OCI-M1 (cell line): ENCODE data around the gene DDX19B.

ENCODE experiments used
- DNase-seq: peaks from one replicate; lab custom pipeline; 2025; lab: John Stamatoyannopoulos, UW

DDX19B gene

GRCh38 chr16:70349783-70350182 is 50.8 kb downstream of the DDX19B start:
- DNase-seq: no peak

DNA sequence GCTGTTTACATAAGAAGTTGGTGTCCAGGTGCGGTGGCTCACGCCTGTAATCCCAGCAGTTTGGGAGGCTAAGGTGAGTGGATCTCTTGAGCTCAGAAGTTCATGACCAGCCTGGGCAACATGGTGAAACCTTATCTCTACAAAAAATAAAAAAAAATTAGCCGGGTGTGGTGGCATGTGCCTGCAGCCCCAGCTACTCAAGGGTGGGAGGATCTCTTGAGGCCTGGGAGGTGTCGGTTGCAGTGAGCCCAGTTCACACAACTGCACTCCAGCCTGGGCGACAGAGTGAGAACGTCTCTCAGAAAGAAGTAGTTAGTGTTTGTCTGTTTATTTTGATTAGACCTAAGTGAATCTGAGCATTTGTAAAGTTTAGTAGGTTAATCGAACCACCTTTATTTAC is 60.6 kb downstream of the DDX19B start:
- no peak for DNase-seq

- DNase-seq: no peak
Measured at GRCh38 chr16:70364399-70364798, 65.4 kb downstream of the DDX19B start.

- DNase-seq: peak; percentile 11
Measured at GRCh38 chr16:70370145-70370544, 71.2 kb downstream of the DDX19B start.

GRCh38 chr16:70370924-70371323 is 71.9 kb downstream of the DDX19B start:
- DNase-seq: no peak

DNA sequence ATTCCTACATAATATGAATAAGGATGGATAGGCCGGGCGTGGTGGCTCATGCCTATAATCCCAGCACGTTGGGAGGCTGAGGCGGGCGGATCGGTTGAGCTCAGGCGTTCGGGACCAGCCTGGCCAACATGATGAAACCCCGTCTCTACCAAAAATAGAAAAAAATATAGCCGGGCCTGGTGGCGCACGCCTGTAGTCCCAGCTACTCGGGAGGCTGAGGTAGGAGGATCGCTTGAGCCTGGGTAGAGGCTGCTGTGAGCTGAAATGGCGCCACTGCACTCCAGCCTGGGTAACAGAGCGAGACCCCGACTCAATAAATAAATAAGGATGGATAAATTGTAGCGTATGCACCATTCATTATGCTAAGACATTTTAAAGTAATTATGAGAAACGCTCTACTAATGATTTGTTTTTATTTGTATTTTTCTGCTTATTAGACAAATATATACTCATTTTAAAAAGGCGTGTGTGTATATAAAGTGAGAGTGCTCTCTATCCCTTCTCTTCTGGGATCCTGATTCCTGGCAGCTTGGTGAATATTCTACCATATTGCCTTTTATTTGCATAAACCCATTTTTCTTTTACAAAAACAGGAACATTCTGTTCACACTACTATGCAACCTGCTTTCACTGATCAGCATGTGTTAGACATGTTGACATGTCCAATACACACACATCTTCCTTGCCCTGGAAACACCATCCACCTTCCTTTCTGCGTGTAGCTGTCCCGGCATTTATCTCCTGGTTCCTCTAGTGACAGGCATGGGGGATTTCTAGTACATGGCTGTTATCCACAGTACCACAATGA is 74.1 kb downstream of the DDX19B start:
- peak; percentile 8 for DNase-seq

- no peak for DNase-seq
Measured at GRCh38 chr16:70374213-70374612, 75.2 kb downstream of the DDX19B start.

- no peak for DNase-seq
Measured at GRCh38 chr16:70375636-70376611, 76.9 kb downstream of the DDX19B start.

DNA sequence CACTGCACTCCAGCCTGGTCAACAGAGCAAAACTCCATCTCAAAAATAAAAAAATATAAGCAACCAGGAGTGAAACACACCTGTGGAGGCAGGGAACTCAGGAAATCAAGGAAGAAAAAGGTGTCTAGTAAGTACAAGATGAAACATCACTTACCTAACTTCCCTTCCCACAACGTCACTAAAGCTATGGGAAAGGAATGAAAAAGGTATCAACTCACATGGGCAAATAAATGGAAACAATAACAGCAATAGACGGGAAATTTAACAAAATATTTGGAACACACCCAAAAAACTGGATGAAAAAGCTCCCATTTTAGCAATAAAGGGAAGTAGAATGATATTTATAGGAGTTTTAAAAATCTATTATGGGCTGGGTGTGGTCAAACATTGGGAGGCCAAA is 78.8 kb downstream of the DDX19B start:
- DNase-seq: no peak

DNA sequence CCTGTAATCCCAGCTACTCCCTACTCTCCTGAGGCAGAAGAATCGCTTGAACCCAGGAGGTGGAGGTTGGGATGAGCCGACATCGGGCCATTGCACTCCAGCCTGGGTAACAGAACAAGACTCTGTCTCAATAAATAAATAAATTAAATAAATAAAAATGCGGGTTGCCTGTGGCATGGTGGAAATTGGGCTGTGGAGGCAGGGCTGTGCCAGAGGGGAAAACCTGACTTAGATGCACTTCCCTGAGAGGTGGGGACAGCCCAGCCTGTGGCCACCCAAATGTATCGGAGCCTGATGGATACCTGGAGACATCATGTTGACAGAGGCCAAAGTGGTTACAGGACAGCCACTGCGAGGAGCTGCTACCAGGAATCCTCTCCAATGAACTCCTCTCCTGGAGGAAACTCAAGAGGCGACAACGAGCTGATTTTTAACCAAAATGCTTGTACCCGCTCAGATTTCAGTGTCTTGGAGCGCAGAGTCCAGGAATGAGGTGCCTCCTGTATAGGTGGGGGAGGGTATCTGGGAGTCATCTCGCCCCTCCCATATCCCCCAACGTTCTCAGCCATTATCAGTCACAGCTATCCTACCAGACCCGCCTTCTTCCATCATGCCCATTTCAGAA is 80.0 kb downstream of the DDX19B start:
- DNase-seq: no peak

GRCh38 chr16:70380248-70380918 is 81.4 kb downstream of the DDX19B start:
- DNase-seq: peak; percentile 75

GRCh38 chr16:70380919-70381603 is 82.1 kb downstream of the DDX19B start:
- DNase-seq: peak; percentile 99

DNA sequence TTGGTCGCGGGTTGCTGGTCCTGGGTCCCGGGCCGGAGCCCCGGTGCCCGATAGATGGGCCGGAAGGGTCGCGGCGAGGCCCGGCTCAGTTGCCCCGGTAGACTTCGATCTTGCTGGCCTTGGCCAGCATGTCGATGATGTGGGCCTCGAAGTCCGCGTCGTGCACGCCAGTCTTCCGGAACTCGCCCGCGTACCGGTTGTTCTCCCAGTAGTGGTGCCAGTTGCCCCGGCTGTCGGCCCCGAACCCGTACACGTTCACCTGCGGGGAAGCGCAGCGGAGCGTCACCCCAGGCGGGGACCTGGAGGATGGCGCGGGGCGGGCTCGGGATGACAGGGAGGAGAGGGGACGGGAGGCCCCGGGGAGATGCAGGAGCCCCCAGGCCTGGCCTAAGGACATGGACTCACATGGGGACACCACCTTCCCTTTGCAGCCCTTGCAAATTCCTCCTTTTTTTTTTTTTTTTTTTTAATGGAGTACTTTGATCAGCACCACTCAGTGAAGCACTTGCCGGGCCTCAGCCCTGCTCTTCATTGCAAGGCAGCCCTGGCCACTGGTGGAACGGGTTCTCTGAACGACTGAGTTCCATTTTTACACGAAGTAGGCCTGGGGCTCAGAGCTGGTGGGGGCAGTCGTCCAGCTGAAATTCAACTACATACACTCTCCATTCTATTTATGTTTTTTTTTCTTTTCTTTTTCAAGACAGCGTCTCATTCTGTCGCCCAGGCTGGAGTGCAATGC is 82.8 kb downstream of the DDX19B start:
- DNase-seq: peak; percentile 61

DNA sequence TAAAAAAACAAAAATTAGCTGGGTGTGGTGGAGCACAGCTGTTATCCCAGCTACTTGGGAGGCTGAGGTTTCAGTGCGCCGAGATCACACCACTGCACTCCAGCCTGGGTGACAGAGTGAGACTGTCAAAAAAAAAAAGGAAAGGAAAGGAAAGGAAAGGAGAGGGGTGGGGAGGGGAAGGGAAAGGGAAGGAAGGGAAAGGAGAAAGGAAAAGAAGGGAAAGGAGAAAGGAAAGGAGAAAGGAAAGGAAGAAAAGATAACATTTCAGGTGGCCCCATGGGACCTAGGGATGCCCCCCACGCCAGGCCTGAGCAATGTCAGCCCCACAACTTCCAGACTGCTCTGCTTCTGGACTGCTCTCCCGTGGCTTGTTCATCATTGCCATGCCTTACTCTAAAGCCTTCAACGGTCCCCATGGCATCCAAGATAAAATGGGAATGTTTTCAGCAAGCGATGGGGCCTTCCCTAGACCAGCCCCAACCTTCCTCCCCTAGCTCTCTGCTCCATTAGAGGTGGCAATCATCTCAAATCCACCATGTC is 84.5 kb downstream of the DDX19B start:
- no peak for DNase-seq
